ENCODE results near the gene CIB4.

DNA sequence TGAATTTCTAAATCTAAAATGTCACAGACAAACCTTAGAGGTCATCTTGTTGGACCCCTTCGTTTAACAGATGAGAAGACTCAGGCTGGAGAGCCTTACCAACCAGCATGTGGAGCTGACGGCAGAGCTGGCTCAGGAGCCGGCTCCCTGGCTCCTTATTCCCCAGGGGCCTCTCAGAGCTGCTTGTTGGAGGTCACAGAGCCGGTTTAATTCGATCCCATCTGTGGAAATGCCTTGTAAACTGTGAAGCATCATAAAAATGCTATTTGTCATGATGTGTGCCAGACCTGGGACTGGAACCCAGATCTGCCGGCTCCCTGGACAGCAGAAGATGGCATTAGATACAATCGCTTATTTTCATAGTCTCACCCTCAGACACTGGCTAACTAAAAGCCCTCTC, 8.2 kb upstream of the CIB4 start:
- no peak for TF ChIP-seq EP300 (IDR thresholded peaks at IDR 0.05)
- TF ChIP-seq, protein P1, sequence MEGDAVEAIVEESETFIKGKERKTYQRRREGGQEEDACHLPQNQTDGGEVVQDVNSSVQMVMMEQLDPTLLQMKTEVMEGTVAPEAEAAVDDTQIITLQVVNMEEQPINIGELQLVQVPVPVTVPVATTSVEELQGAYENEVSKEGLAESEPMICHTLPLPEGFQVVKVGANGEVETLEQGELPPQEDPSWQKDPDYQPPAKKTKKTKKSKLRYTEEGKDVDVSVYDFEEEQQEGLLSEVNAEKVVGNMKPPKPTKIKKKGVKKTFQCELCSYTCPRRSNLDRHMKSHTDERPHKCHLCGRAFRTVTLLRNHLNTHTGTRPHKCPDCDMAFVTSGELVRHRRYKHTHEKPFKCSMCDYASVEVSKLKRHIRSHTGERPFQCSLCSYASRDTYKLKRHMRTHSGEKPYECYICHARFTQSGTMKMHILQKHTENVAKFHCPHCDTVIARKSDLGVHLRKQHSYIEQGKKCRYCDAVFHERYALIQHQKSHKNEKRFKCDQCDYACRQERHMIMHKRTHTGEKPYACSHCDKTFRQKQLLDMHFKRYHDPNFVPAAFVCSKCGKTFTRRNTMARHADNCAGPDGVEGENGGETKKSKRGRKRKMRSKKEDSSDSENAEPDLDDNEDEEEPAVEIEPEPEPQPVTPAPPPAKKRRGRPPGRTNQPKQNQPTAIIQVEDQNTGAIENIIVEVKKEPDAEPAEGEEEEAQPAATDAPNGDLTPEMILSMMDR (IDR thresholded peaks at IDR 0.05): no peak

All from ovary (tissue), 3 donors.